Natural killer cell (primary cell): ENCODE data around the gene SMIM23. TPM values are rescaled to one million over a fixed set of nuclear protein-coding genes. Genes with fewer than 3 reads are reported as not detected.

ENCODE experiments used
- ATAC-seq, 3 donors: fragments of 150-1000 bp in 2 of 3; fragments of 200-7000 bp in 1 of 3; cut with Tn5 transposase; 1 replicate in 1 of 3; 2 replicates in 2 of 3; pipeline ENCODE4 v1.10.0; 2021; ENCODE audit warnings: mild to moderate bottlenecking in 2 of 3, moderate library complexity in 2 of 3
- DNase-seq, 2 donors: peaks; one replicate each; pipeline versions ENCODE4 v3.0.0 to v3.0.0-alpha.2; 2013 to 2021; ENCODE audit warnings: mixed read lengths in 1 of 2
- H3K27ac ChIP-seq: one replicate; pipeline ENCODE4 v1.5.1; 2013; ENCODE audit warnings: mild to moderate bottlenecking, low read length
- H3K27me3 ChIP-seq: one replicate; pipeline ENCODE4 v1.6.1; 2013; ENCODE audit warnings: low read length; ENCODE audit not compliant: control insufficient read depth, insufficient read depth
- H3K36me3 ChIP-seq: one replicate; pipeline ENCODE4 v1.6.1; 2013; ENCODE audit warnings: low read length; ENCODE audit not compliant: control insufficient read depth, insufficient read depth
- H3K4me1 ChIP-seq: one replicate; pipeline ENCODE4 v1.6.1; 2013; ENCODE audit warnings: low read length; ENCODE audit not compliant: control insufficient read depth, insufficient read depth
- H3K4me3 ChIP-seq: one replicate; pipeline ENCODE4 v1.5.1; 2013; ENCODE audit warnings: low read length
- H3K9me3 ChIP-seq: one replicate; pipeline ENCODE4 v1.6.1; 2013; ENCODE audit warnings: low read length; ENCODE audit not compliant: control insufficient read depth, insufficient read depth
- H3K27ac Mint-ChIP-seq, 2 donors: one replicate each; pipeline ENCODE4 v1.8.0; 2022; ENCODE audit warnings: mild to moderate bottlenecking in 2 of 2, mixed read lengths in 2 of 2, moderate library complexity in 1 of 2
- H3K27me3 Mint-ChIP-seq, 2 donors: one replicate each; pipeline ENCODE4 v1.8.0; 2022; ENCODE audit warnings: low read depth in 2 of 2, mixed read lengths in 2 of 2
- H3K36me3 Mint-ChIP-seq: one replicate; pipeline ENCODE4 v1.8.0; 2022; ENCODE audit warnings: mixed read lengths
- H3K4me1 Mint-ChIP-seq, 2 donors: one replicate each; pipeline ENCODE4 v1.8.0; 2022; ENCODE audit warnings: mixed read lengths in 2 of 2
- H3K4me3 Mint-ChIP-seq: one replicate; pipeline ENCODE4 v1.8.0; 2022; ENCODE audit warnings: mild to moderate bottlenecking, moderate library complexity, mixed read lengths
- H3K9me3 Mint-ChIP-seq, 2 donors: one replicate each; pipeline ENCODE4 v1.8.0; 2022; ENCODE audit warnings: mixed read lengths in 2 of 2
- CTCF ChIP-seq: fragments of 200-600 bp; IDR thresholded peaks from one replicate; pipeline ENCODE4 v1.8.0; 2022; ENCODE audit warnings: antibody characterized with exemption
- WGBS: methylation state at CpG from one replicate; pipeline ENCODE4 v1.1.7; 2013; ENCODE audit warnings: missing lambda C conversion rate; ENCODE audit not compliant: insufficient coverage; 5-methylcytosine and 5-hydroxymethylcytosine counted together
- intact Hi-C: fragments of 100-400 bp; cut with micrococcal nuclease; formaldehyde crosslinking; loops from one replicate; pipeline ENCODE4 v1.14.2; 2022
- total RNA-seq, 4 donors: library from RNA; stranded (reverse); fragments of 120-200 nt in 1 of 4; gene quantifications; one replicate each; pipeline versions ENCODE4 v1.2.3 to v1.2.4, GENCODE V29; 2013 to 2022

SMIM23 gene
- total RNA-seq, 3 donors from 2014 or later (not counting 1 experiment from before 2014, with no cell fraction given): not detected

GRCh38 chr5:171801839-171802238, 16.2 kb downstream of the SMIM23 start:
- WGBS: 56% methylated on average over 1 of the region's 1 CpG

GRCh38 chr5:171805746-171806145, 20.1 kb downstream of the SMIM23 start:
- no peak overlapping the region for H3K4me3 Mint-ChIP-seq
- 30% methylated on average over 4 of the region's 4 CpGs for WGBS
- H3K27ac Mint-ChIP-seq: no peak overlapping the region
- Histone ChIP-seq H3K27ac (no peak overlapping the region), H3K4me3 (no peak overlapping the region), H3K36me3 (no peaks in the 10 kb centered on the region), H3K9me3 (no peaks in the 10 kb centered on the region), H3K27me3 (peaks cover 7% of the 10 kb centered on the region), H3K4me1 (no peaks in the 10 kb centered on the region)
- no peaks in the 10 kb centered on the region for H3K36me3 Mint-ChIP-seq
- intact Hi-C loops: no loop called here
- no peaks in the 10 kb centered on the region for H3K9me3 Mint-ChIP-seq
- TF ChIP-seq CTCF: no peak
- ATAC-seq (no peak), DNase-seq (no peak)
- H3K4me1 Mint-ChIP-seq: peaks cover 4 to 5% of the 10 kb centered on the region in 2 donors
- H3K27me3 Mint-ChIP-seq: peaks cover 33 to 38% of the 10 kb centered on the region in 2 donors

More at GRCh38 chr5:171801839-171802238, 16.2 kb downstream of the SMIM23 start:
- Mint-ChIP-seq H3K4me1 (no peaks in the 10 kb centered on the region), H3K36me3 (no peaks in the 10 kb centered on the region), H3K4me3 (no peak overlapping the region), H3K27me3 (peaks cover 18 to 30% of the 10 kb centered on the region in 2 donors), H3K27ac (no peak overlapping the region), H3K9me3 (no peaks in the 10 kb centered on the region)
- no peak for ATAC-seq
- Histone ChIP-seq H3K27me3 (peaks cover 7% of the 10 kb centered on the region), H3K4me1 (no peaks in the 10 kb centered on the region), H3K9me3 (no peaks in the 10 kb centered on the region), H3K36me3 (no peaks in the 10 kb centered on the region), H3K27ac (no peak overlapping the region), H3K4me3 (no peak overlapping the region)
- no peak for DNase-seq
- intact Hi-C loops: no loop called here
- no peak for TF ChIP-seq CTCF

- H3K27me3 ChIP-seq: peaks cover 7% of the 10 kb centered on the region
- H3K9me3 ChIP-seq: no peaks in the 10 kb centered on the region
- no peak for TF ChIP-seq CTCF
- WGBS: 25% methylated on average over 22 of the region's 22 CpGs
- H3K27ac ChIP-seq: no peak overlapping the region
- intact Hi-C loops: no loop called here
- no peak for DNase-seq
- Mint-ChIP-seq H3K4me1 (peaks cover 4 to 5% of the 10 kb centered on the region in 2 donors), H3K27ac (no peak overlapping the region), H3K27me3 (peaks cover 33 to 38% of the 10 kb centered on the region in 2 donors), H3K36me3 (no peaks in the 10 kb centered on the region), H3K9me3 (no peaks in the 10 kb centered on the region), H3K4me3 (peak overlapping the region; percentile 14)
- no peaks in the 10 kb centered on the region for H3K4me1 ChIP-seq
- no peak for ATAC-seq
- no peaks in the 10 kb centered on the region for H3K36me3 ChIP-seq
- H3K4me3 ChIP-seq: no peak overlapping the region
These were observed 21.5 kb downstream of the SMIM23 start for GRCh38 chr5:171806976-171807747.

GRCh38 chr5:171808453-171808852, 22.8 kb downstream of the SMIM23 start:
- no peak overlapping the region for H3K27ac Mint-ChIP-seq
- no CpG with 5 or more reads among the region's 4 CpGs for WGBS
- no peak overlapping the region for H3K27ac ChIP-seq
- intact Hi-C loops: no loop called here
- no peak for TF ChIP-seq CTCF
- no peaks in the 10 kb centered on the region for H3K9me3 Mint-ChIP-seq
- H3K9me3 ChIP-seq: no peaks in the 10 kb centered on the region
- H3K36me3 ChIP-seq: no peaks in the 10 kb centered on the region
- peaks cover 30 to 33% of the 10 kb centered on the region in 2 donors for H3K27me3 Mint-ChIP-seq
- ATAC-seq (no peak), DNase-seq (no peak)
- H3K4me3 Mint-ChIP-seq: no peak overlapping the region
- H3K4me1 ChIP-seq: no peaks in the 10 kb centered on the region
- H3K36me3 Mint-ChIP-seq: no peaks in the 10 kb centered on the region
- H3K4me1 Mint-ChIP-seq: peaks cover 4 to 5% of the 10 kb centered on the region in 2 donors
- H3K4me3 ChIP-seq: no peak overlapping the region
- peaks cover 7% of the 10 kb centered on the region for H3K27me3 ChIP-seq
